ENCODE results near the gene JPH2.
"Not testable (repeated sequence)": the region's sequence is repeated elsewhere in the genome, so short reads cannot be mapped to it uniquely, and the experiment has no call there.

The JPH2 gene

DNA sequence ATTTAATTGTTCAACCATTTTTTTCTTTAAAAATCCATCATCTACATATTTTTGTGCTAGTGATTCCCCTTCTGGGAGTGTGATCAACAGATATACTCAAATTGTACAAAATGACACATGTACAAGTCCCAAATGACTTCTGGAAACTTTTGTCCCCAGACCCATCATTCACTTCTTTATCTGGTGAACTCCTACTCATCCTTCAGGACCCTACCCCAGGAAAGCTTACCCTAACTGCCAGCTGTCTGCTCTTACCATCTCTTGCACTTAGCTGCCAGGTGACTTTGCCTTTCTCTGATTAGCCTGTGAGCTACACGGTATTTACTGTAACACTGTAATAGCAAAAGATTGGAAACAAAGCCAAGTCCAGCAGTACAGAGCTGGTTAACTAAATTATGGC is 55.3 kb downstream of the JPH2 start:
- no peak for FAIRE-seq
- DNase-seq (ENCODE audit: extremely low spot score, insufficient read length, low read depth): no peak

DNA sequence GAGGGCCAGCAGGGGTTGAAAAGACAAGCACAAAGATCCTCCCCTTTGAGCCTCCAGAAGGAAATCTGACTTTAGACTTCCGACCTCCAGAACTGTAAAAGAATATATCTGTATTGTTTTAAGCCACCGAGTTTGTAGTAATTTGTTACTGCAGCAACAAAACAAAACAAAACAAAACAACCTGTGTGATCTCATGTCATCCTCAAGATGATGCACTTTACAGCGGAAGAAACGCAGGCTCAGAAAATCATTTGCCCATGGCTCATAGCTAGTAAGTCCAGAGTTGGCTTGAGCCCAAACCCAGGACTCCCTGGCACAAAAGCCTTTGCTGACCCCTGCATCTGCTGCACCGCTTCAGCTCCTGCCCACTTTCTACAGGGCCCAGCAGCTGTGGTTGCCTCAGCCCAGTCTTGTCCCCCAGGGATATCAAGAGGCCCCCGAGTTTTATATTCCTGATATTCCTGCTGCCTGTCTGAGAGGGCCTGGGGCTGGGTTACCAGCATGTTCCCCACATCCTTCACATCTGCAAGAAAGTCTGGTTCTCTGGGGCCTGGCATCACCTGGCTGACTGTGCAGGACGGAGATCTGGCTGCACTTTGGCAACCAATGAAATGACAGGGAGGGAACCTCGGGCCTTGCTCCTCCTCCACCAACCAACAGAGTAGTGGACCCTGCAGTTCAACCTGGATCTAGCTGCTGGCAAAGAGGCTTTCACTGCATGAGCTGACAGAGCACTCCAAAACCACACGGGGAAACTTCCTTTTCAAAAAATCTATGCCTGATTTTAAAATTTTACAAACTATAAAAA is 56.9 kb downstream of the JPH2 start:
- FAIRE-seq: no peak
- no peak for DNase-seq (ENCODE audit: extremely low spot score, insufficient read length, low read depth)

- not testable (repeated sequence) for FAIRE-seq; DNase-seq (ENCODE audit: extremely low spot score, insufficient read length, low read depth)
These were observed 57.7 kb downstream of the JPH2 start for GRCh38 chr20:44129300-44129699.

DNA sequence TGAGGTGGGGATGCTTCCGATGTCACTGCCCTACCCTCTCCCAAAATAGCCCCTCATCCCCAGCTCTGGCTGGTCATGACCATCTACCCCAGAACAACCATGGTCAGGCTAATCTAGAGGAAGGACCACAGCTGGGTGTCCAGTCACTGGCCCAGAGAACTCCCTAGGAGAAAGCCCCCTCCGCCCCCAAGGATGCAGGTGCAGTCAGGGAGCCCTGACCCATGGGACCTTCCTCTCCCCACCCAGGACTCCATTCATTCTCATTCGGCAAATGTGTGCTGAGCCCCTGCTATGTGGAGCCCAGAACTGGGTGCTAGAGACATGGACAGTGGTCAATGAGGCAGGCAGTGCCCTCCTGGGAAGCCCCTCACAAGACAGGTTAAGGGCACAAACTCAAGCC is 60.5 kb downstream of the JPH2 start:
- FAIRE-seq (no peak), DNase-seq (ENCODE audit: extremely low spot score, insufficient read length, low read depth) (no peak)

DNA sequence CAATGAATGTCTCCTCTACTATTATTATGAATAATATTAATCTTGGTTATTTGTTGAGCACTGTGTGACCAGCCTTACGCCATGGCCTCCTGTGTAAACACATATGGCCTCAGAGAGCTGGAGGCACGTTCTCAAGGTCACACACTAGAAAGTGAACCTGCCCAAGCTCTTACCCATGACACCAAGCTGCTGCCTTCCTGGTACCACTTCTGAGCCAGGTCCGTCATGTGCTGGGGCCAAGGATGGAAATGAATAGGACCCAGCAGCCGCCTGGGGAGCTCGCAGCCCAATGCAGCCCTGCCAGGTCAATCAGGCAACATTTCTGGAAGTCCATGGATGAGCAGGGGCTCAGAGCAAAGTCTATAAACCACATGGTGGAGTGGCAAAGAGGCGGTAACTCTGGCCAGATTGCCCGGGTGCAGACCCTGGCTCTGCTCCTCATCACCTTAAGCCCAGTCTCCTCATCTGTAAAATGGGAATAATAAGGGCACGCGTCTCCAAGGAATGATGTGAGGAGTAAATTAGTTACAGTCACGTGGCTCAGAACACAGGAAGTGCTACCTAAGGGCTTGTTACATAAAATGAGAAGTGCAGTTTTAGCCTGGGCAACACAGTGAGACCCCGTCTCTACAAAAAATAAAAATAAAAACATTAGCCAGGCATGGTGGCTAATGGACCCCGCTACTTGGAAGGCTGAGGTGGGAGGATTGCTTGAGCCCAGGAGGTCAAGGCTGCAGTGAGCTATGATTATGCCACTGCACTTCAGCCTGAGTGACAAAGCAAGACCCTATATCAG is 61.5 kb downstream of the JPH2 start:
- FAIRE-seq (no peak), DNase-seq (ENCODE audit: extremely low spot score, insufficient read length, low read depth) (no peak)

- FAIRE-seq (no peak), DNase-seq (ENCODE audit: extremely low spot score, insufficient read length, low read depth) (no peak)
These were observed 63.0 kb downstream of the JPH2 start for GRCh38 chr20:44123874-44124535.

DNA sequence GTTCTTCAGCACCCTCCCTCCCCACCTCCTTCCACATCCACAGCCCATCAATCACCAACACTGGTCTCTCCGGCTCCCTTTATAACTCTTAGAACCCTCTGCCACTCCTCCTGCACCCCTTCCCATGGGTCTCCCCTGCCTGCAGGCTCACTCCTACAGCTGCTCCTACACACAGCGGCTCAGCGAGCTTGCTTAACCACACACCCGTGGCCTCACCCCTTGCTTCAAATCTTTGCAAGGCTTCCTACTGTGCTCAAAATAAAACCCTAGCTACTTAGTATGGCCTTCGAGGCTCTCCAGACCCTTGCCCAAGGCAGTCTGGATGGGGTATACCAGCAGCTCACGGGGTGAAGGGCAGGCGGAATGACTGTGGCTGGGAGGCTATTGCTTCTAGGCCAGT is 63.7 kb downstream of the JPH2 start:
- FAIRE-seq (no peak), DNase-seq (ENCODE audit: extremely low spot score, insufficient read length, low read depth) (no peak)

DNA sequence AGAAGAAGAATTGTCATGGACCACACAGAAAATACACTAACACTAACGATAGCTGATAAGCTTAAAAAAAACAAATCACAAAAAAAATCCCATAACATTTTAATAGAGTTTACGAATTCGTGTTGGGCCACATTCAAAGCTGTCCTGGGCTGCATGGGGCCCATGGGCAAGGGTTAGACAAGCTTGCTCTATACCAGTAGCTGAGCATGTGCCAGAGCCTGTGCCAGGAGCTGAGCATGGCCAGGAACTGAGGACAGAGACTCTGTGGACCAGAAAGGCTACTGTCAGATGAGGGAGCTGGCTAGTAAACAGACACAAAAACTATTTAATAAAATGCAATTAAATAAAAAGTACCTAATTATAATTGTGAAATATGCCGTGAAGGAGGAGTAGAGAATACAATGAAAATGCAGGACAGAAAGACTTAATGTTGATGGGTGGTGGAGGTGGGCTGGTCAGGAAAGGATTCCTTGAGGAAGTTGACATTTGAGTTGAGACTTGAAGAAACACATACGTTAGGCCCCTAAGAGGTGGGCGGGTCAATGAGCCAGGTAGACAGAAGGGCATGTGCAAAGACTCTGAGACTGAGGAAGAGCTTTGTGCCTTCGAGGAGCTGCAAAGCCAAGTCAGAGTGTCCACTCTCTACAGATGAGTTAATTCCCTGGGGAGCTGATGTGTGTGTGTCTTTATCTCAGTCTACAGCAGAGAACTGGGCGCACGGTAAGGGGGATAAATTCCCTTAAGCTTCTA is 66.1 kb downstream of the JPH2 start:
- FAIRE-seq (no peak), DNase-seq (ENCODE audit: extremely low spot score, insufficient read length, low read depth) (no peak)

GRCh38 chr20:44118185-44119033 is 68.6 kb downstream of the JPH2 start:
- DNase-seq (ENCODE audit: extremely low spot score, insufficient read length, low read depth): no peak
- FAIRE-seq: no peak

DNA sequence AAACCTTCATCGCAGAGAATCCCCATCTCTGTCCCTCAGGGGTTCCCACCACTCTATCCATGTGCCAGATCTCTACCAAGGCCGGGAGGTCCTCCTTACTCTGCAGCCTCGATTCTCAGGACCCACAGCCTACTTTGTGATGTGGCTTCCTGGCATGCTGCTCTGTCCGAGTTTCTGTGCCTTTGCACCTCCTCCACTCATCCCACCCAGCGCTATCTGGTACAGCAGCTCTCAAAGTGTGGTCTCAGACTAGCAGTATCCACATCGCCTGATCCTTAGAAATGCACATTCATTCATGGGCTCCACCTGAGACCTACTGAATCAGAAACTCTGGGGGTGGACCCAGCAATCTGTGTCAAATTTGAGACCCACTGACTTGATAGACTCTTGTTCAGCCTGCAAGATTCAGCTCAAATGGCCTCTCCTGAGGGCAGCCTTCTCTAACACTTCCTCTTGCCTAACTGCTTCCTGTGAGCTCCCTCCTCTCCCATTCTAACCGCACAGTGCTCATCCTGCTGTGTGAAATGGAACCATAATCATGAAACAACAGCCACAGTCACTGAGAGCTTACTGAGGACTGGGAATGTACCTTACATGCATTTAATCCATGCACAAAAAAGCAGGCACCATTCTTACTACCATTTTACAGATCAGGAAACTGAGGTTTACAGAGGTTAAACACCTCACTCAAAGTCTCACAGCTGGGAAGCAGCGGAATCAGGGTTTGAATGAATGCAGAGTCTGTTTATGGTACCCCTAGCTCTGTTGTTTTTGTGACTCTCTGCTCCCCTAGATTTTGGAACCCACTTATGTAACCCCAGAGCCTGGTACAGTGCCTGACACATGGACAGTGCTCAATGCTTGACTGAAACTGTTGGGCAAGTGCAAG is 69.4 kb downstream of the JPH2 start:
- FAIRE-seq: no peak

DNA sequence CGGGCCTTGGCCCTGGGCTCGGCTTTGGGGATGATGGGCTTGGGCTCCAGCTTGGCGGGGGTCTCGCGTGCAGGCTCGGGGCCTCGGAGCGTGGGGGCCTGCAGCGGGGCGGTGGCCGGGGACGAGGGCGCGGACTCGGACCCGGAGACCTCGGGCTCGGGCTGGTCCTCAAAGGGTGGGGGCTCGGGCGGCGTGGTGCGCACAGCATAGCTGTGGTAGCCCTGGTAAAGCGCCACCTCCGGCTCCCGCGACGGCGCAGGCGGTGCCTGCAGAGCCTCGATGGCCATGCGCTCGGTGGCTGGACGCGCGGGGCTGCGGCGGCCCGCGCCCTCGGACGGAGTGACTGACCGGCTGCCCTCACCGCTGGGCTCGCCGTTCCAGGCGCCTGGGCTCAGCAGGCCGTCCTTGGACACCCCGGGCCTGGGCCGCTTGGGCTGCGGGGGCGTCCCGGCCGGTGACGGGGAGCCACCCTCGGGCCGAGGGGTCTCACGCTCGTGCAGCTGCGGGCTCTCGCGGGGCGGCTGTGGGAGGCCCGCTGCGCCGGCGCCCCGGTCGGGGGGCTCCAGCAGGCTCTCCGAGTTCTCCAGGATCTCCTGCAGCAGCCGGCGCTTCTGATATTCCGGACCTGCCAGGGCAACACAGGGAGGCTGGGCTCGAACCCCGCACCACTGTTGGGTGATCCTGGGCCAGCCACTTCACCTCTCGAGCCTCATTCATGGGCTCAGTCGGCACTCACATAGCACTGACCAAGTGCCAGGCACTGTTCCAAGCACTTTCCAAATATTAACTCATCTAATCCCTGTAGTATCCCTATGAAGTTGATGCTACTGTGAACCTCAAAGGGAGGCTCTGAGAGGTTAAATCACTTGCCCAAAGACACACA is 71.0 kb downstream of the JPH2 start:
- FAIRE-seq: no peak
- DNase-seq (ENCODE audit: extremely low spot score, insufficient read length, low read depth): no peak

More for the DNA sequence above, 69.4 kb downstream of the JPH2 start:
- no peak for DNase-seq (ENCODE audit: extremely low spot score, insufficient read length, low read depth)

- FAIRE-seq (no peak), DNase-seq (ENCODE audit: extremely low spot score, insufficient read length, low read depth) (no peak)
These were observed 71.8 kb downstream of the JPH2 start for GRCh38 chr20:44115181-44115580.

GRCh38 chr20:44113618-44114376 is 73.2 kb downstream of the JPH2 start:
- no peak for DNase-seq (ENCODE audit: extremely low spot score, insufficient read length, low read depth)
- FAIRE-seq: no peak

DNA sequence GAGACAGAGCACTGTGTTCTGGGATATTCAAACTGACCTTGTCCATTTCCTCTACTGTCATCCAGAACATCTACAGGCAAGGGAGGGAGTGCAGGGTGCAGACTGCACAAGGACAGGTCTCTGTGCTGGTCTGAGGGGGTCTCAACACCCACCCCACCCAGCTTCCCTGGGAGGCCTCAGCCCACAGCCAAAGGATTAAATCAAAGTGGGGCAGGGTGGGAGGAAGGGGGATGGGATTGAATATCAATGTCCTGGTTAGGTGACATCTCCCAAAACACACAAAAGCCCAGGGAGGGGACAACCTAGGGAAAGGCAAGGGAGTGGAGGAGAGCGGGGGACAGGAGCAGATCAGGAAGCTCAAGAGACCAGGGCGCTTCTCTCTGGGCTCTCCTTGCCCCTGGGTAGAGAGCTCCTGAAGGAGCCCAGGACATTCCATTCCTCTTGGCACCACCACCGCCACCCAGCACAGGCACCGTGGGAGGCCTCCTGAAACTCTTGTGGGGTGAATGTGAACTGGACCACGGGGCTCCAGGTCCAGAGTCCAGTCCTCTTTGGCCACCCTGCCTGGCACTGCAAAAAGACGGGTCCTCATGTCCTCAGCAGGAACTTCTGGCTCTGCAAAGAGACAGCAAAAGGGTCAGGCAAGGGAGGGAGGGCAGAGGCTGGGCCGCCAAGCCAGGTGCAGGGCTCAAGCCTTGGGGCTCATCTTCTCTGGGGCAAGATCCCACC is 73.9 kb downstream of the JPH2 start:
- FAIRE-seq (no peak), DNase-seq (ENCODE audit: extremely low spot score, insufficient read length, low read depth) (no peak)

DNA sequence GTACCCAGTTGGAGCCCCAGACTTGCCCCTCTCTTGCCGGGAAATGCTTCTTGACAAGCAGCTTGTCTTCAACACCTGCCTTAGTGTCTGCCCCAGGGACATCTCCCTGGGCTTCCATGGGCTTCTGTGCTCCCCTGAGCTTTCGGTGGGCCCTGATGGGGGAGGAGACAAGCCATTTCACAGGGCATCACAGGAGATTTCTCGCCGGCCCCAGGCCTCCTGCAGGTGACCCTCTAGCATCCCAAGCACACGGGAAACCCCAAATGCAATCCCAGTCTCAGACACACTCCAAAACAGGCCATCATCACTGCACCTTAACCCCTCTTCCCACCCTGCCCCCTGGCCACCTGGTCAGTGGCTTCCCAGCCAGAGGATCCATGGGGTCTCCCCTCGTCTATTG is 74.5 kb downstream of the JPH2 start:
- no peak for FAIRE-seq
- no peak for DNase-seq (ENCODE audit: extremely low spot score, insufficient read length, low read depth)

- DNase-seq (ENCODE audit: extremely low spot score, insufficient read length, low read depth): no peak
- no peak for FAIRE-seq
These were observed 75.2 kb downstream of the JPH2 start for GRCh38 chr20:44111712-44112335.

Data from GM18507 (cell line).